Glutamatergic neuron (in vitro differentiated cells): ENCODE measurements around the gene TMEM181. TPM values are rescaled to one million over a fixed set of nuclear protein-coding genes. Genes with fewer than 3 reads are reported as not detected.
"Not testable (repeated sequence)": the region's sequence is repeated elsewhere in the genome, so short reads cannot be mapped to it uniquely, and the experiment has no call there.

ENCODE experiments used
- DNase-seq: peaks from one replicate; pipeline ENCODE4 v3.0.0; 2022
- H3K27ac Mint-ChIP-seq: one replicate; pipeline ENCODE4 v1.8.0; 2020; ENCODE audit warnings: mild to moderate bottlenecking, mixed read lengths, inconsistent platforms; ENCODE audit not compliant: unreplicated experiment
- H3K27me3 Mint-ChIP-seq: one replicate; pipeline ENCODE4 v1.8.0; 2020; ENCODE audit warnings: mild to moderate bottlenecking, moderate library complexity, mixed read lengths, inconsistent platforms; ENCODE audit not compliant: unreplicated experiment
- H3K36me3 Mint-ChIP-seq: one replicate; pipeline ENCODE4 v1.8.0; 2020; ENCODE audit warnings: mild to moderate bottlenecking, mixed read lengths, inconsistent platforms; ENCODE audit not compliant: unreplicated experiment
- H3K4me1 Mint-ChIP-seq: one replicate; pipeline ENCODE4 v1.8.0; 2020; ENCODE audit warnings: mild to moderate bottlenecking, low read depth, mixed read lengths, inconsistent platforms; ENCODE audit not compliant: unreplicated experiment
- H3K4me3 Mint-ChIP-seq: one replicate; pipeline ENCODE4 v1.8.0; 2020; ENCODE audit warnings: mild to moderate bottlenecking, mixed read lengths, inconsistent platforms; ENCODE audit not compliant: unreplicated experiment
- H3K9me3 Mint-ChIP-seq: one replicate; pipeline ENCODE4 v1.8.0; 2020; ENCODE audit warnings: mild to moderate bottlenecking, moderate library complexity, mixed read lengths, inconsistent platforms; ENCODE audit not compliant: unreplicated experiment
- total RNA-seq: library from RNA; stranded (reverse); fragmentation: NEBNext Ultra II Directional; extraction: Animal tissue kit (Norgen Biotek cat#: 25700); gene quantifications from one replicate; pipeline ENCODE4 v1.2.1, GENCODE V29; 2021; ENCODE audit not compliant: unreplicated experiment
- TF ChIP-seq, protein P1 (sequence below): fragments of 200-600 bp; sonication (generic); IDR thresholded peaks from one replicate; pipeline ENCODE4 v1.5.0; 2021; ENCODE audit not compliant: partially characterized antibody, unreplicated experiment

The TMEM181 gene
- total RNA-seq, 1 donor from 2014 or later: 44.3 TPM

DNA sequence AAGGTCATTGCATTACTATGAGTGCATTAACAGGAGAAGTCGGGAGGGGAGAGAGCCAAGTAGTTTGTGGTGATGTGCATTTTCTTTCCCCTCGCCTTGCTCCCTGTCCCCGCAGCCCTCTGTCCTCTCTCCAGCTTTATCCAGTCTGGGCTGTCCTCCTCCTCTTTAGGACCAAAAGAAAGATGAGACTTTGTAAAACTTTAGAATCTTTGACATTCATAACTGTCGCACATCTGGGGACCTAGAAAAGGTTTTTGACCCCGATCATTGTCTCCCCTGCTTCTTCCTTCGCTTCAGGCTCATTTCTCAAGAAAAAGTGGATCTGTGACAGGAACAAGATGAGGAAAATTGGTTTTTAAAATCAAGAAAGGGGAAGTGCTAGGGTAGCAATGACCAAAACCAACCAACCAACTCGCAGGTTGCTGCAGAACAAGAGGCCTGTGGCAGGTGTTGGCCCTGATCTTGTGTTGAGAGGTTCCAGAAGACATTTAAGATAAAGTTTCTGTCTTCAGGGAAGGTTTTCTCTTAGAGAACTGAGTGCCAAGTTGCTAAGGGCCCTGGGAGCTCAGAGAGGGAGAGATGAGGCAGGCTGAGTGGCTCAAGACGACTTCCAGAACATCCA, 107.6 kb downstream of the TMEM181 start:
- no peak overlapping the region for H3K4me3 Mint-ChIP-seq
- peaks cover 8% of the 10 kb centered on the region for H3K4me1 Mint-ChIP-seq
- H3K27ac Mint-ChIP-seq: no peak overlapping the region
- TF ChIP-seq, protein P1, sequence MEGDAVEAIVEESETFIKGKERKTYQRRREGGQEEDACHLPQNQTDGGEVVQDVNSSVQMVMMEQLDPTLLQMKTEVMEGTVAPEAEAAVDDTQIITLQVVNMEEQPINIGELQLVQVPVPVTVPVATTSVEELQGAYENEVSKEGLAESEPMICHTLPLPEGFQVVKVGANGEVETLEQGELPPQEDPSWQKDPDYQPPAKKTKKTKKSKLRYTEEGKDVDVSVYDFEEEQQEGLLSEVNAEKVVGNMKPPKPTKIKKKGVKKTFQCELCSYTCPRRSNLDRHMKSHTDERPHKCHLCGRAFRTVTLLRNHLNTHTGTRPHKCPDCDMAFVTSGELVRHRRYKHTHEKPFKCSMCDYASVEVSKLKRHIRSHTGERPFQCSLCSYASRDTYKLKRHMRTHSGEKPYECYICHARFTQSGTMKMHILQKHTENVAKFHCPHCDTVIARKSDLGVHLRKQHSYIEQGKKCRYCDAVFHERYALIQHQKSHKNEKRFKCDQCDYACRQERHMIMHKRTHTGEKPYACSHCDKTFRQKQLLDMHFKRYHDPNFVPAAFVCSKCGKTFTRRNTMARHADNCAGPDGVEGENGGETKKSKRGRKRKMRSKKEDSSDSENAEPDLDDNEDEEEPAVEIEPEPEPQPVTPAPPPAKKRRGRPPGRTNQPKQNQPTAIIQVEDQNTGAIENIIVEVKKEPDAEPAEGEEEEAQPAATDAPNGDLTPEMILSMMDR: no peak
- no peak for DNase-seq
- H3K27me3 Mint-ChIP-seq: peaks cover 2% of the 10 kb centered on the region
- H3K9me3 Mint-ChIP-seq: peaks cover 4% of the 10 kb centered on the region
- no peaks in the 10 kb centered on the region for H3K36me3 Mint-ChIP-seq

- Mint-ChIP-seq H3K27me3 (peaks cover 2% of the 10 kb centered on the region), H3K9me3 (no peaks in the 10 kb centered on the region), H3K27ac (no peak overlapping the region), H3K4me3 (no peak overlapping the region), H3K4me1 (no peaks in the 10 kb centered on the region), H3K36me3 (no peaks in the 10 kb centered on the region)
- TF ChIP-seq, protein P1: no peak
- DNase-seq: no peak
Observed at GRCh38 chr6:158668707-158669103, 108.8 kb downstream of the TMEM181 start.

GRCh38 chr6:158669145-158670035, 109.5 kb downstream of the TMEM181 start:
- Mint-ChIP-seq H3K27ac (no peak overlapping the region), H3K4me1 (no peaks in the 10 kb centered on the region), H3K27me3 (peaks cover 2% of the 10 kb centered on the region), H3K36me3 (no peaks in the 10 kb centered on the region), H3K9me3 (no peaks in the 10 kb centered on the region), H3K4me3 (no peak overlapping the region)
- TF ChIP-seq, protein P1: no peak
- no peak for DNase-seq

DNA sequence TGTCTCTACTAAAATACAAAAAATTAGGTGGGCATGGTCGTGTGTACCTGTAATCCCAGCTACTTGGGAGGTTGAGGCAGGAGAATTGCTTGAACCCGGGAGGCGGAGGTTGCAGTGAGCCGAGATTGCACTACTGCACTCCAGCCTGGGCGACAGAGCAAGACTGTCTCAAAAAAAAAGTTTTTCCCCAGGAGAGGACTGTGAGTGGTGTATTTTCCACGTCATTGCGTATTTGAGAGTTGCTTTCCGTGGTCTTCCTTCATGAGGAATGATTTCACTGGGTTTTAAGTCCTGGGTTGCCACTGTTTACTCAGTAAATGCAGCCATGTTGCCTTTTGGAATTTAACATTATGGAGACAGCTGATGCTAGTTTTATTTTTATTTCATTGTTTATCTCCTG, 112.2 kb downstream of the TMEM181 start:
- not testable (repeated sequence) for H3K27me3 Mint-ChIP-seq, H3K27ac Mint-ChIP-seq, H3K4me1 Mint-ChIP-seq, H3K9me3 Mint-ChIP-seq, H3K36me3 Mint-ChIP-seq, DNase-seq, H3K4me3 Mint-ChIP-seq

DNA sequence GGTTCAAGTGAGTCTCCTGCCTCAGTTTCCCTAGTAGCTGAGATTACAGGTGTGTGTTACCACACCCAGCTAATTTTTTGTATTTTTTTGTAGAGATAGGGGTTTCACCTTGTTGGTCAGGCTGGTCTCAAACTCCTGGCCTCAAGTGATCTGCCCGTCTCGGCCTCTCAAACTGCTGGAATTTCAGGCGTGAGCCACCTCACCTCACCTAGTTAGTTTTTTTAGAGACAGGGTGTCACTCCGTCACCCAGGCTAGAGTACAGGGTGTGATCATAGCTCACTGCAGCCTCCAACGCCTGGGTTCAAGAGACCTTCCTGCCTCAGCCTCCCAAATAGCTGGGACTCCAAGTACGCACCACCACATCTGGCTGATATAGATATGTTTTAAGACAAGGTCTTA, 112.8 kb downstream of the TMEM181 start:
- H3K4me1 Mint-ChIP-seq: no peaks in the 10 kb centered on the region
- no peak overlapping the region for H3K4me3 Mint-ChIP-seq
- H3K27me3 Mint-ChIP-seq: peaks cover 2% of the 10 kb centered on the region
- no peak for DNase-seq
- TF ChIP-seq, protein P1: no peak
- no peak overlapping the region for H3K27ac Mint-ChIP-seq
- H3K36me3 Mint-ChIP-seq: no peaks in the 10 kb centered on the region
- H3K9me3 Mint-ChIP-seq: no peaks in the 10 kb centered on the region
